T-helper 9 cell (primary cell): Measurements from ENCODE around the gene CPEB2.

Experiments used
- DNase-seq: peaks from one replicate; pipeline ENCODE4 v3.0.0-alpha.2; 2020
- total RNA-seq, 2 donors: gene quantifications; one replicate each; lab custom pipeline; 2026; lab: John Stamatoyannopoulos, UW

CPEB2 gene
- total RNA-seq: 24.1 to 38.9 reads per million in 2 donors

GRCh38 chr4:15001869-15002658, at the start of gene CPEB2:
CPEB2 (plus strand) TSS chr4:15002481; CDS start chr4:15002674, 193 bp downstream.
- peak; percentile 86 for DNase-seq

DNA sequence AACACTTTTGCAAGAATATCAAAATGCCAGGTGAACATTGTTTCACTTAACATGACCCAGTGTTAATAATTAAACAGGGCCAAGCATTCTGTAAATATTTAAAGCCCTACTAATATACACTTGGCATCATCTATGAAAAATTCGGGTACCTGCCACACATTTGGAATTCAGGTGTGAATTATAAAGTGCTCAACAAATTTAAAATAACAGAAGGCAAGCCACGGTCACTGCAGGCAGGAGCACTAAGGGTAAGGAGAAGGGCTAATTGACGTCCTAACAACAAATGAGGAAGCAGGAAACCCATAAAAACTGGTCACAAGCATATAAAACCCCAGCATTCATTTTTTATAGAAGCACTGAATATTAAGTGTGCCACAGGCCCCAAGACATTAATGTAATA, 43.8 kb upstream of the CPEB2 start:
- DNase-seq: no peak

GRCh38 chr4:14961292-14961691, 41.0 kb upstream of the CPEB2 start:
- DNase-seq: no peak

- DNase-seq: no peak
Observed at GRCh38 chr4:14965071-14965470, 37.2 kb upstream of the CPEB2 start.

DNA sequence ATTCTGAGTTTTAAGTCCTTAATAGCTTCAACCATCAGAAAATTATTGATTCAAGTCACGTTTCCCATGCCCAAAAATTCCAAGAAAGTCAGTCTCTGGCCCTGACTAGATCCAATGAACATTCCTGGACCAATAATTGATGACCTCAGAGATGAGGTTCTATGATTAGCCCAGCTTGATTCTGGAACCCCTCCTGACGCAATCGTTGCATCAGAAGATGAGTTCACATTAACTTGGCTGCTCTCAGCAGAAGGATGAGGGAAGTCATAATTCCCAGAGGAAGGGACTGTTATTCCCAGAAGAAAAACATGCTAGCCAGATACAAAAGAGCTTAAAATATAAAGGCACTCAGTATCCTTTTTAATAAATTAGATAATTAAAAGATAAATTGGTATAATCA, 34.3 kb upstream of the CPEB2 start:
- no peak for DNase-seq

DNA sequence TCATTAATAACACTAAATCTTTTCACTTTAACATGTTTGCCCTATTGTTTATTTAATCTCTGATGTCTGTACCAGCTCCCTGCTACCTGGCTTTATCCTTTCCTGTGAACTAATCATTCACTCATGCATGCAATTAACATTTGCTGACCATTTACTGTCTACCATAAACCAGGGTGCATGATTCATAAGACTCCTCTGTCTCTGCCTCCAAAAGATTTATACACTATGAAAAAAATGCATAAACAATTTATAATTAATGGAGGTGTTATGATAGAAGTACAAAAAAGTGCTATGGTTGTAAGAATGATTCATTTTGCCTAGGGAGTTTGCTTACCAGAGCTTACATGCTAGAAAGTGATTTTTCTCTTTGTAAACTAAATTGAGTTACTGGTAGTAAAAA, 24.5 kb upstream of the CPEB2 start:
- DNase-seq: no peak

GRCh38 chr4:14984448-14984847, 17.8 kb upstream of the CPEB2 start:
- DNase-seq: no peak

- no peak for DNase-seq
Observed at GRCh38 chr4:14985161-14985560, 17.1 kb upstream of the CPEB2 start.

GRCh38 chr4:14985843-14986242, 16.4 kb upstream of the CPEB2 start:
- no peak for DNase-seq

- DNase-seq: no peak
Observed at GRCh38 chr4:14987054-14987453, 15.2 kb upstream of the CPEB2 start.

- DNase-seq: no peak
Observed at GRCh38 chr4:14990484-14990883, 11.8 kb upstream of the CPEB2 start.

DNA sequence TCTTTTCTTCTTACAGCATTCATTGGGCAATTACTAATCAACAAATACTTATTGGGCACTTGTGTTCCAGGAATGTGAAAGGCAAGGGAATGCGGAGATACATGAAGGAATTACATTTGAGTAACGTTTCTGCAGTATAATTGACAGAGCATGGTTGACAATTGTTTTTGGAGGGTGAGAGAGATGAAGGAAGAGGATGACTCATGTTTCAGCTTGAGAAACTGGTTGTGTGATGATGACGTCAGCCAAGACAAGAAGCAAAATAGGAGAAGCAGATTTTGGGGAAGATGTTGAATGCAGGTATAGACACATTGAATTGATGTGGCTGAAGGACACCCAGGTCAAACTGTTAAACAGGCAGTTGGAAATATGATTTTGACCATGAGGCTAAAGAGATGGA, 8.0 kb upstream of the CPEB2 start:
- no peak for DNase-seq

DNA sequence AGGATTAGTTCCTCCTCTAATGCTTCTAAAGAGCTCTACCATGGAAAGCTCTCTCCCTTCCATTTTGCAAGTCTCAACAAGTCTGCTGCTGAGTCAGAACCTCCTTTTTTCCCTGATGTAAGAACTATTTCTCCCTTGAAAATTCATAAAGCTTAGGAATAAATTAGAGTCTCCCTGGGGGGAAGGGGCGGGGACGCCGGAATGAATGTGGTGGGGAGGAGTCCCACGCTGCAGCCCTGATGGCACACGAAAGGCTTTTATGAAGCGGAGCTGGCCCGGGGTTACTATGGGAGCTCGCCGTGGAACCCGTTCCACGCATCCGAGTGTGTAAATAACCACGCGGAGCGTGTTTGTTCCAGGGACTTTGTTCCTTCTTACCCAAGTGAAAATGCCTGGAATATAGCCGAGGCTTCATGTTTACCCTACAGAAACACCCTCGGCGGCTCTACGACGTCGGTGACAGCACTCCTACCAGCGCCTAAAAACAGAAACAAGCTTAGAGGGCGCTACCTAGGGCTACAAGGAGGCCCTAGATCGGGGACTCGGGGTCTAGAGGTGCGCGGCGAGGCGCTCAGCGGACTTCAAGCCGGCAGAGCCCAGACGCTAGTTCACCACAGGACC, 923 bp upstream of the CPEB2 start:
- DNase-seq: peak; percentile 32

GRCh38 chr4:15002659-15003400, 549 bp downstream of the CPEB2 start:
- DNase-seq: peak; percentile 73

GRCh38 chr4:15003401-15003890, 1.2 kb downstream of the CPEB2 start:
- peak; percentile 54 for DNase-seq

- peak; percentile 51 for DNase-seq
Observed at GRCh38 chr4:15003891-15004738, 1.8 kb downstream of the CPEB2 start.

- peak; percentile 22 for DNase-seq
Observed at GRCh38 chr4:15004739-15005301, 2.5 kb downstream of the CPEB2 start.

DNA sequence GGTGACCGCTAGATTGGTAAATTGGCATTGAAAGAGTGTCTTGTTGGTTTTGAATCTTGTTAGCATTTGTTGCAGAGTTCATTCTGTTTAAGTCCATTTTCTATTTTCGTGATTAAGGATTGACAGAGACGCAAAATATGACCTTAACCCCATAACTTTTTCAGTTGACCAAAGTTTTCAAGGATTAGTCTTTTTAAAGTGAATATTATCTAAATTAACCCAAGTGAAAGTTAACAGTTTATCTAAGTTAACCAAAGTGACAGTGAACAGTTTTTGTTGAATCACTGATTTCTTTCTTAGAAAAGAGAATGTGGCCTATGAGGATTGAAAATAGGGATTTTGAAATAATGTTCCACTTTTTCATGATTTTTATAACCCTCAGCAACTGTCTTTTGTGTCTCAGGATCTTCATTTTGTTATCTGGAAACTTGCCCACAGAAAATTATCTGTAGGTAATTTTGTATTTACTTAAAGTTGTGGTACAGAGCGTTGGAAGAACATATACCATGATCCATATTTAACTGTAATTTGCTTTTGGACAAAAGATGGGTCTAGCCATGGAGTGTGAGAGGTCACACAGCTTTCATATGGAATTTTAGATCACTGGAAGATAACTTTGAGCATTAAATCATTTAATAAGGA, 3.3 kb downstream of the CPEB2 start:
- no peak for DNase-seq

DNA sequence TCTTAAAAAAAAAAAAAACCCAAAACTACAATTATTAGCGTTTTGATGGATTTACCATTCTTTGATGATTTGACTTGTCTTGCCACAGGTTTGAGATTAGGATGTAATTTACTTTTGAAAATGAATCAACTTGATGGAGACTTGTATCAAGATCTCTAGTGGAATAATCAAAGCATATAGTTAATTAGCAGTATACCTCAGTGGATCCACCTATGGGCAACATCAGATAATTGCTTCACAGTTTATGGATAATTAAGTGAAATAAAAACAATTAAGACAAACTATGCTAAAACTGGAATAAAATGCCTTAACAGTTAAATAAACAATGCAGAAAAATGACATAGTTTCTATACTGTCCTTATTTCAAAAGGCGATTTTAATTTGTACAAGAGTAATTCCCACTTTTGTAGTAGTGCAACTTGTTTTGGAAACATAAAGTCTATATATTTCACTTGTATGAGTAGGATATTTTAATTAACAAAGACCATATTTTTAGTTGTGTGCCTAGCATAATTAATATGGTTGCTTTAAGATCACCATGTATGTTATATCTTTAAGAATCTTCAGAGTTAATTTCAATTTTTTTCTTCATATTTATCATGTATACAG, 4.2 kb downstream of the CPEB2 start:
- DNase-seq: no peak

- no peak for DNase-seq
Observed at GRCh38 chr4:15007201-15007600, 4.9 kb downstream of the CPEB2 start.

DNA sequence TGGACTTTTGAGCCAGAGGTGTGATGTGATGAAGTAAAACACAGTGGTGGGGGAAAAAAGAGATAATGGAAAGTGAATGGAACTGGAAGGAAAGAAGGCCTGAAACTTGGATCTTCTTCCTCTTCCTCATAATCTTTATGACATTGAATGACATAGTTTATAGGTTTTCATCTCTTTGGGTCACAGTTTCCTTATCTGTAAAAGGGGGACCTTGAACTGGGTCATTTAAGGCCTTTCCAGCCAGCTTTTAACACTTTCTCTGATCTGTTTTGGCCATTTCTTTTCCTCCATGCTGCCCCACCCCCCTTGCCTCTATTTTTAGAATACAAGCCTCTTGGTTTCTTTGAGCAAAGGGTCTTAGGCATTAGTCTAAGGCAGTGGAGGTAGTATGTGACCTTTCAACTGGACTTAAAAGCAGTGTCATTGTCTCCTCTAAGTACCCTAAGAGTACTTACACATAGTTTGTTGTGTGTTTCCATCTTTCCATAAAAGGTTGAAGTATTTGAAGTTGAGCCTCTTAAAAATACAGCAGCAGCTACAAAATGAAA, 7.8 kb downstream of the CPEB2 start:
- no peak for DNase-seq
